LNCaP clone FGC (cell line): Measurements from ENCODE around the gene SERHL2.
"Not testable (repeated sequence)": the region's sequence is repeated elsewhere in the genome, so short reads cannot be mapped to it uniquely, and the experiment has no call there.

ENCODE experiments used
- DNase-seq: peaks from one replicate; pipeline ENCODE4 v3.0.0-alpha.2; 2011; ENCODE audit warnings: low read depth
- H3K4me3 ChIP-seq: 2 replicates; pipeline ENCODE4 v1.5.1; 2011; ENCODE audit warnings: mild to moderate bottlenecking, low read depth, low read length, control low read depth
- CTCF ChIP-seq: IDR thresholded peaks from 2 replicates; pipeline ENCODE4 v1.5.1; 2012; ENCODE audit warnings: mild to moderate bottlenecking; ENCODE audit not compliant: control insufficient read depth, insufficient read depth; ENCODE audit errors: extremely low read depth

Gene SERHL2

GRCh38 chr22:42596336-42596735, 42.6 kb downstream of the SERHL2 start:
- no peak overlapping the region for H3K4me3 ChIP-seq
- no peak for DNase-seq
- no peak for TF ChIP-seq CTCF

- no peak overlapping the region for H3K4me3 ChIP-seq
- no peak for TF ChIP-seq CTCF
- DNase-seq: no peak
Measured at GRCh38 chr22:42596863-42597530, 43.2 kb downstream of the SERHL2 start.

GRCh38 chr22:42601879-42602465, 48.2 kb downstream of the SERHL2 start:
- no peak overlapping the region for H3K4me3 ChIP-seq
- TF ChIP-seq CTCF: no peak
- no peak for DNase-seq

- DNase-seq: no peak
- TF ChIP-seq CTCF: no peak
- no peak overlapping the region for H3K4me3 ChIP-seq
Measured at GRCh38 chr22:42602470-42602869, 48.7 kb downstream of the SERHL2 start.

GRCh38 chr22:42603427-42603826, 49.7 kb downstream of the SERHL2 start:
- no peak for DNase-seq
- H3K4me3 ChIP-seq: no peak overlapping the region
- no peak for TF ChIP-seq CTCF

- no peak overlapping the region for H3K4me3 ChIP-seq
- no peak for DNase-seq
- TF ChIP-seq CTCF: no peak
Measured at GRCh38 chr22:42604403-42604802, 50.6 kb downstream of the SERHL2 start.

- not testable (repeated sequence) for H3K4me3 ChIP-seq, DNase-seq
Measured at GRCh38 chr22:42607641-42608040, 53.9 kb downstream of the SERHL2 start.
